HCT116 (cell line): ENCODE data around the gene KRT6C. TPM values are rescaled to one million over a fixed set of nuclear protein-coding genes. Genes with fewer than 3 reads are reported as not detected.

ENCODE experiments used
- ATAC-seq: fragments of 200-7000 bp; cut with Tn5 transposase; 2 replicates; pipeline ENCODE4 v1.9.1; 2020; ENCODE audit warnings: mild to moderate bottlenecking, moderate library complexity
- BruUV-seq: library from RNA; stranded (reverse); fragments of 400-500 nt; replicated peaks from 2 replicates; lab custom pipeline; 2021; lab: Mats Ljungman, UMichigan
- CTCF ChIA-PET: fragments of 300-600 bp; sonication (Branson Sonifier 250); formaldehyde crosslinking; loops from one replicate; lab custom pipeline; 2021; ENCODE audit warnings: antibody characterized with exemption; lab: Charles Lee
- POLR2A ChIA-PET: fragments of 300-600, 350-600 bp; sonication (Branson Sonifier 250); formaldehyde crosslinking; loops from one replicate; lab custom pipeline; 2021; ENCODE audit warnings: antibody characterized with exemption; lab: Charles Lee
- RAD21 ChIA-PET, 2 experiments: fragments of 300-600 bp; sonication (Branson Sonifier 250); formaldehyde crosslinking; loops; one replicate each; lab custom pipeline; 2023; ENCODE audit warnings: low total read pairs in 2 of 2; ENCODE audit not compliant: uncharacterized antibody in 2 of 2, unreplicated experiment in 2 of 2, low non-redundant PET in 1 of 2; lab: Charles Lee
- DNase-seq: peaks from one replicate; pipeline ENCODE4 v3.0.0-alpha.2; 2010; ENCODE audit warnings: low read depth, low spot score
- H2AFZ ChIP-seq: fragments of 200-600 bp; shearing (Covaris generic), sonication (generic); 2 replicates; pipeline ENCODE4 v1.6.1; 2017; ENCODE audit warnings: low read depth, mixed run types, mixed read lengths, antibody characterized with exemption, low read length; ENCODE audit not compliant: poor library complexity, severe bottlenecking
- H3K27ac ChIP-seq: 2 replicates; pipeline ENCODE4 v1.5.1; 2012; ENCODE audit warnings: low read depth, low read length
- H3K27me3 ChIP-seq: fragments of 200-600 bp; sonication (generic); 2 replicates; pipeline ENCODE4 v1.6.1; 2016; ENCODE audit warnings: mixed run types, low read length, mixed read lengths; ENCODE audit not compliant: insufficient read depth
- H3K36me3 ChIP-seq, 2 experiments: fragments of 200-500 bp in 1 of 2; fragments of 200-600 bp in 1 of 2; sonication (Bioruptor generic) in 1 of 2; sonication (generic) in 1 of 2; 2 replicates each; pipeline versions ENCODE4 v1.5.1 to v1.6.1; 2014 to 2016; ENCODE audit warnings: low read length in 2 of 2, inconsistent platforms in 1 of 2, mixed read lengths in 1 of 2, mixed run types in 1 of 2; ENCODE audit not compliant: insufficient read depth in 2 of 2, control insufficient read depth in 1 of 2
- H3K4me1 ChIP-seq, 2 experiments: fragments of 200-600 bp in 1 of 2; sonication (generic) in 1 of 2; 2 replicates each; pipeline versions ENCODE4 v1.5.1 to v1.6.1; 2012 to 2017; ENCODE audit warnings: low read length in 2 of 2, inconsistent platforms in 1 of 2, mild to moderate bottlenecking in 1 of 2, mixed read lengths in 1 of 2, mixed run types in 1 of 2, moderate library complexity in 1 of 2; ENCODE audit not compliant: insufficient read depth in 2 of 2, control insufficient read depth in 1 of 2
- H3K4me2 ChIP-seq: fragments of 200-600 bp; sonication (generic); 2 replicates; pipeline ENCODE4 v1.6.1; 2017; ENCODE audit warnings: mixed run types, low read length, mixed read lengths
- H3K4me3 ChIP-seq, 2 experiments: fragments of 200-600 bp in 1 of 2; sonication (generic) in 1 of 2; replicated peaks in 1 of 2; 2 replicates each; pipeline ENCODE4 v1.5.1; 2011 to 2016; ENCODE audit warnings: low read length in 2 of 2, control low read depth in 1 of 2, low read depth in 1 of 2, mild to moderate bottlenecking in 1 of 2, mixed read lengths in 1 of 2, mixed run types in 1 of 2
- H3K79me2 ChIP-seq: fragments of 200-600 bp; sonication (generic); 2 replicates; pipeline ENCODE4 v1.6.1; 2017; ENCODE audit warnings: mild to moderate bottlenecking, mixed run types, low read length, moderate library complexity, mixed read lengths; ENCODE audit not compliant: insufficient read depth
- H3K9ac ChIP-seq: fragments of 200-600 bp; sonication (generic); 2 replicates; pipeline ENCODE4 v1.6.1; 2016; ENCODE audit warnings: low read length, mixed read lengths
- H3K9me2 ChIP-seq: fragments of 200-600 bp; sonication (generic), shearing (Covaris generic); 2 replicates; pipeline ENCODE4 v1.6.1; 2017; ENCODE audit warnings: mixed run types, mild to moderate bottlenecking, moderate library complexity; ENCODE audit not compliant: insufficient read depth
- H3K9me3 ChIP-seq, 2 experiments: fragments of 200-500 bp in 1 of 2; fragments of 200-600 bp in 1 of 2; sonication (Bioruptor generic) in 1 of 2; sonication (generic) in 1 of 2; 2 replicates each; pipeline ENCODE4 v1.6.1; 2014 to 2017; ENCODE audit warnings: low read length in 2 of 2, mixed read lengths in 2 of 2, inconsistent platforms in 1 of 2, low read depth in 1 of 2, mild to moderate bottlenecking in 1 of 2, mixed run types in 1 of 2, moderate library complexity in 1 of 2; ENCODE audit not compliant: control insufficient read depth in 1 of 2, insufficient read depth in 1 of 2
- H4K20me1 ChIP-seq: fragments of 200-600 bp; sonication (generic), shearing (Covaris generic); 2 replicates; pipeline ENCODE4 v1.6.1; 2017; ENCODE audit warnings: mixed run types, mild to moderate bottlenecking, moderate library complexity; ENCODE audit not compliant: insufficient read depth
- ATF3 ChIP-seq: IDR thresholded peaks from 2 replicates; pipeline ENCODE4 v1.6.1; 2012
- CEBPB ChIP-seq: IDR thresholded peaks from 2 replicates; pipeline ENCODE4 v1.6.1; 2012; ENCODE audit warnings: low read depth
- EGR1 ChIP-seq: IDR thresholded peaks from 2 replicates; pipeline ENCODE4 v1.6.1; 2012; ENCODE audit warnings: low read depth
- ELF1 ChIP-seq: IDR thresholded peaks from 2 replicates; pipeline ENCODE4 v1.6.1; 2012; ENCODE audit warnings: low read depth, borderline replicate concordance
- EZH2 ChIP-seq: fragments of 200-600 bp; sonication (generic); IDR thresholded peaks from 2 replicates; pipeline ENCODE4 v1.6.1; 2017; ENCODE audit warnings: antibody characterized with exemption, mixed run types
- FOSL1 ChIP-seq: IDR thresholded peaks from 2 replicates; pipeline ENCODE4 v1.6.1; 2012; ENCODE audit warnings: low read depth
- POLR2A ChIP-seq: IDR thresholded peaks from 2 replicates; pipeline ENCODE4 v1.7.0; 2011; ENCODE audit warnings: borderline replicate concordance; ENCODE audit not compliant: insufficient read depth, insufficient read length; ENCODE audit errors: extremely low read depth
- RAD21 ChIP-seq: IDR thresholded peaks from 2 replicates; pipeline ENCODE4 v1.6.1; 2012; ENCODE audit warnings: low read depth, mild to moderate bottlenecking
- SRF ChIP-seq: IDR thresholded peaks from 2 replicates; pipeline ENCODE4 v1.6.1; 2012; ENCODE audit warnings: low read depth
- YY1 ChIP-seq: IDR thresholded peaks from 2 replicates; pipeline ENCODE4 v1.6.1; 2011; ENCODE audit warnings: low read length, low read depth, moderate library complexity, mild to moderate bottlenecking; ENCODE audit not compliant: insufficient replicate concordance; ENCODE audit errors: extremely low read depth
- ZFX ChIP-seq: fragments of 450-650 bp; IDR thresholded peaks from 2 replicates; pipeline ENCODE4 v1.6.1; 2017
- intact Hi-C: fragments of 100-400 bp; cut with micrococcal nuclease; formaldehyde crosslinking; loops from 2 replicates; pipeline ENCODE4 v1.10.0; 2022
- total RNA-seq: library from RNA; stranded (reverse); gene quantifications from one replicate; pipeline ENCODE4 v1.2.1, GENCODE V29; 2021; ENCODE audit not compliant: unreplicated experiment
- TF ChIP-seq, protein P1 (sequence below): IDR thresholded peaks from 2 replicates; pipeline ENCODE4 v1.6.1; 2012
- TF ChIP-seq, protein P2 (sequence below): IDR thresholded peaks from 2 replicates; pipeline ENCODE4 v1.6.1; 2012; ENCODE audit warnings: low read depth
- TF ChIP-seq, protein P3 (sequence below), 3 experiments: fragments of 200-600 bp in 1 of 3; sonication (generic) in 1 of 3; IDR thresholded peaks in 2 of 3; conservative IDR thresholded peaks in 1 of 3; 2 replicates each; pipeline ENCODE4 v1.5.1; 2012 to 2017; ENCODE audit warnings: low read depth in 2 of 3, low read length in 2 of 3, antibody characterized with exemption in 1 of 3, borderline replicate concordance in 1 of 3, control low read depth in 1 of 3, mild to moderate bottlenecking in 1 of 3, mixed read lengths in 1 of 3, mixed run types in 1 of 3, moderate library complexity in 1 of 3; ENCODE audit not compliant: insufficient read depth in 1 of 3

Gene KRT6C
- total RNA-seq, 1 experiment from 2014 or later: not detected

DNA sequence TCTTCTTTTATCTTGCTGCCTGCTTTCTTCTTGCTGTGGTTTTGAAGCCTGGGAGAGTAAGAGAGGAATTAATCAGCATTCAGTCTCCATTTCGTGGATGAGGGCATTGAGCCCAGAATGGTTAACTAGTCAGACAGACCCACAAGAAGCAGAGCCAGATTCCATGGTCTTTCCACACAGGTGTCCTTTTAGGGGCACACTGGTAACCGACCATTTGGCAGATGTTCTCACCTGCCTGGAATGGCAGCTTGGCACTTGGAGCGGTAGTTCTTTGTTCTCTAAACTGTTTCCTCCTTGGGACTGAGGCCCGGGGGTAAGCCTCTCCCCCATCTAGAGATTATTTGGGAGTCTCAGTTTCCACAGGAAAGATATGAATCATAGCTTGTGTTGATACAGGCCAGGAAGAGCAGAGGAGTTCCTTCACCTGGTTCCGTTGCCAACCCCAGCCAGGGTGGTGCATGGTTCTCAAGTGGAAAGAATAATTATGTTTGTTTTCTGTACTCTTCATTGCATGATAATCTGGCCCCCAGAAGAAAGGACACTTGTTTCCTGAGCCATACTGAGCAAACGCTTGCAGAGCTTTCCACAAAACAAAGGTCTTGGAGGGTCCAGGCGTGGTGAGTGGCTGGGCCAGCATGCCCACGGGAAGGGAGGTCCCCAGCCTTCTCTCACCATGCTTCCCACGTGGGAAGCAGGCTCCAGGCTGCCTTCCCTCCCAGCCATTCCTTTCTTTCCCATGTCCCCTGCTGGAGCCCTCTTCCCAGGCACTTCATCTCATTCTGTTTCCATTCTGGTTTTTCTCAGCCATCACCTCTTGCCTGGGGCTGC lies 37.4 kb downstream of the KRT6C start:
- CTCF ChIA-PET: no interaction called here
- no peaks in the 10 kb centered on the region for H3K79me2 ChIP-seq
- no peak overlapping the region for H3K4me3 ChIP-seq
- no peak overlapping the region for H3K27ac ChIP-seq
- H3K4me1 ChIP-seq: peaks cover 9 to 58% of the 10 kb centered on the region in 2 experiments
- H3K4me2 ChIP-seq: no peak overlapping the region; the same call in 1 of the 2 replicates
- intact Hi-C loops: no loop called here
- ATAC-seq (no peak), DNase-seq (no peak)
- no peaks in the 10 kb centered on the region for H4K20me1 ChIP-seq
- POLR2A ChIA-PET: interaction anchor here (1.0 kb wide), 1 partner anchor 8 kb away, joined by 3 read pairs; no protein-coding TSS in a partner anchor
- no peaks in the 10 kb centered on the region for H3K9me2 ChIP-seq
- H3K9ac ChIP-seq: no peak overlapping the region
- RAD21 ChIA-PET: no interaction called here
- no peaks in the 10 kb centered on the region for H3K36me3 ChIP-seq
- TF ChIP-seq, protein P1, sequence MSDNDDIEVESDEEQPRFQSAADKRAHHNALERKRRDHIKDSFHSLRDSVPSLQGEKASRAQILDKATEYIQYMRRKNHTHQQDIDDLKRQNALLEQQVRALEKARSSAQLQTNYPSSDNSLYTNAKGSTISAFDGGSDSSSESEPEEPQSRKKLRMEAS: no peak
- TF ChIP-seq ZFX (no peak), FOSL1 (no peak), EZH2 (no peak), ELF1 (no peak), SRF (no peak), RAD21 (no peak), ATF3 (no peak), CEBPB (no peak), EGR1 (no peak), YY1 (no peak), POLR2A (no peak)
- TF ChIP-seq, protein P2, sequence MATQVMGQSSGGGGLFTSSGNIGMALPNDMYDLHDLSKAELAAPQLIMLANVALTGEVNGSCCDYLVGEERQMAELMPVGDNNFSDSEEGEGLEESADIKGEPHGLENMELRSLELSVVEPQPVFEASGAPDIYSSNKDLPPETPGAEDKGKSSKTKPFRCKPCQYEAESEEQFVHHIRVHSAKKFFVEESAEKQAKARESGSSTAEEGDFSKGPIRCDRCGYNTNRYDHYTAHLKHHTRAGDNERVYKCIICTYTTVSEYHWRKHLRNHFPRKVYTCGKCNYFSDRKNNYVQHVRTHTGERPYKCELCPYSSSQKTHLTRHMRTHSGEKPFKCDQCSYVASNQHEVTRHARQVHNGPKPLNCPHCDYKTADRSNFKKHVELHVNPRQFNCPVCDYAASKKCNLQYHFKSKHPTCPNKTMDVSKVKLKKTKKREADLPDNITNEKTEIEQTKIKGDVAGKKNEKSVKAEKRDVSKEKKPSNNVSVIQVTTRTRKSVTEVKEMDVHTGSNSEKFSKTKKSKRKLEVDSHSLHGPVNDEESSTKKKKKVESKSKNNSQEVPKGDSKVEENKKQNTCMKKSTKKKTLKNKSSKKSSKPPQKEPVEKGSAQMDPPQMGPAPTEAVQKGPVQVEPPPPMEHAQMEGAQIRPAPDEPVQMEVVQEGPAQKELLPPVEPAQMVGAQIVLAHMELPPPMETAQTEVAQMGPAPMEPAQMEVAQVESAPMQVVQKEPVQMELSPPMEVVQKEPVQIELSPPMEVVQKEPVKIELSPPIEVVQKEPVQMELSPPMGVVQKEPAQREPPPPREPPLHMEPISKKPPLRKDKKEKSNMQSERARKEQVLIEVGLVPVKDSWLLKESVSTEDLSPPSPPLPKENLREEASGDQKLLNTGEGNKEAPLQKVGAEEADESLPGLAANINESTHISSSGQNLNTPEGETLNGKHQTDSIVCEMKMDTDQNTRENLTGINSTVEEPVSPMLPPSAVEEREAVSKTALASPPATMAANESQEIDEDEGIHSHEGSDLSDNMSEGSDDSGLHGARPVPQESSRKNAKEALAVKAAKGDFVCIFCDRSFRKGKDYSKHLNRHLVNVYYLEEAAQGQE: no peak
- TF ChIP-seq, protein P3, sequence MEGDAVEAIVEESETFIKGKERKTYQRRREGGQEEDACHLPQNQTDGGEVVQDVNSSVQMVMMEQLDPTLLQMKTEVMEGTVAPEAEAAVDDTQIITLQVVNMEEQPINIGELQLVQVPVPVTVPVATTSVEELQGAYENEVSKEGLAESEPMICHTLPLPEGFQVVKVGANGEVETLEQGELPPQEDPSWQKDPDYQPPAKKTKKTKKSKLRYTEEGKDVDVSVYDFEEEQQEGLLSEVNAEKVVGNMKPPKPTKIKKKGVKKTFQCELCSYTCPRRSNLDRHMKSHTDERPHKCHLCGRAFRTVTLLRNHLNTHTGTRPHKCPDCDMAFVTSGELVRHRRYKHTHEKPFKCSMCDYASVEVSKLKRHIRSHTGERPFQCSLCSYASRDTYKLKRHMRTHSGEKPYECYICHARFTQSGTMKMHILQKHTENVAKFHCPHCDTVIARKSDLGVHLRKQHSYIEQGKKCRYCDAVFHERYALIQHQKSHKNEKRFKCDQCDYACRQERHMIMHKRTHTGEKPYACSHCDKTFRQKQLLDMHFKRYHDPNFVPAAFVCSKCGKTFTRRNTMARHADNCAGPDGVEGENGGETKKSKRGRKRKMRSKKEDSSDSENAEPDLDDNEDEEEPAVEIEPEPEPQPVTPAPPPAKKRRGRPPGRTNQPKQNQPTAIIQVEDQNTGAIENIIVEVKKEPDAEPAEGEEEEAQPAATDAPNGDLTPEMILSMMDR (IDR thresholded peaks at IDR 0.05 in 2 of 3, conservative IDR thresholded peaks at IDR 0.05 in 1 of 3; ENCODE audit: borderline replicate concordance in 1 of 3, insufficient read depth in 1 of 3, low read depth in 2 of 3, low read length in 2 of 3): no peak
- no peak overlapping the region for H2AFZ ChIP-seq
- no peaks in the 10 kb centered on the region for H3K9me3 ChIP-seq
- BruUV-seq: no TSS peak
- no peaks in the 10 kb centered on the region for H3K27me3 ChIP-seq
